ENCODE measurements around the gene SPACA7. TPM values are rescaled to one million over a fixed set of nuclear protein-coding genes. Genes with fewer than 3 reads are reported as not detected.

SPACA7 gene
- total RNA-seq, 2 donors from 2014 or later: 4.9 TPM; not detected in 1

GRCh38 chr13:112447306-112447705, 71.2 kb downstream of the SPACA7 start:
- peaks cover 8% of the 10 kb centered on the region for H3K27me3 ChIP-seq (replicated peaks; ENCODE audit: insufficient read depth)
- no peak for DNase-seq (ENCODE audit: low spot score)
- no peak overlapping the region for H3K4me3 ChIP-seq
- no peaks in the 10 kb centered on the region for H3K4me1 ChIP-seq (replicated peaks)
- no peaks in the 10 kb centered on the region for H3K36me3 ChIP-seq
- no peak overlapping the region for H3K27ac ChIP-seq
- TF ChIP-seq POLR2A (IDR thresholded peaks at IDR 0.05) (no peak), CTCF (IDR thresholded peaks at IDR 0.05) (no peak)
- 88% methylated on average over 2 of the region's 2 CpGs for WGBS
- intact Hi-C loops (cut with DNase I): loop anchor here (5.0 kb wide), 1 partner anchor 160 kb away; no protein-coding TSS in a partner anchor
- H3K9me3 ChIP-seq: no peaks in the 10 kb centered on the region

- TF ChIP-seq POLR2A (IDR thresholded peaks at IDR 0.05) (no peak), POLR2AphosphoS5 (IDR thresholded peaks at IDR 0.05) (no peak), CTCF (IDR thresholded peaks at IDR 0.05) (no peak)
- intact Hi-C loops (cut with DNase I): loop anchor here (5.0 kb wide), 1 partner anchor 159 kb away; no protein-coding TSS in a partner anchor
Observed at GRCh38 chr13:112447761-112448603, 71.8 kb downstream of the SPACA7 start.

GRCh38 chr13:112448621-112449544, 72.7 kb downstream of the SPACA7 start:
- no peak overlapping the region for H3K27ac ChIP-seq
- no peaks in the 10 kb centered on the region for H3K9me3 ChIP-seq
- no peak overlapping the region for H3K4me3 ChIP-seq
- H3K36me3 ChIP-seq: no peaks in the 10 kb centered on the region
- H3K27me3 ChIP-seq (replicated peaks; ENCODE audit: insufficient read depth): peaks cover 8% of the 10 kb centered on the region
- TF ChIP-seq CTCF (IDR thresholded peaks at IDR 0.05) (no peak), POLR2A (IDR thresholded peaks at IDR 0.05) (no peak), POLR2AphosphoS5 (IDR thresholded peaks at IDR 0.05) (no peak)
- WGBS: 86% methylated on average over 20 of the region's 20 CpGs
- no peak for DNase-seq (ENCODE audit: low spot score)
- H3K4me1 ChIP-seq (replicated peaks): no peaks in the 10 kb centered on the region
- intact Hi-C loops (cut with DNase I): loop anchor here (5.0 kb wide), 1 partner anchor 158 kb away; no protein-coding TSS in a partner anchor

More at GRCh38 chr13:112447761-112448603, 71.8 kb downstream of the SPACA7 start:
- Histone ChIP-seq H3K36me3 (no peaks in the 10 kb centered on the region), H3K4me1 (replicated peaks) (no peaks in the 10 kb centered on the region), H3K27me3 (replicated peaks; ENCODE audit: insufficient read depth) (peaks cover 8% of the 10 kb centered on the region), H3K27ac (no peak overlapping the region), H3K9me3 (no peaks in the 10 kb centered on the region), H3K4me3 (no peak overlapping the region)
- DNase-seq (ENCODE audit: low spot score): no peak
- WGBS: 79% methylated on average over 27 of the region's 27 CpGs

- H3K36me3 ChIP-seq: no peaks in the 10 kb centered on the region
- WGBS: 68% methylated on average over 16 of the region's 16 CpGs
- TF ChIP-seq POLR2AphosphoS5 (IDR thresholded peaks at IDR 0.05) (no peak), POLR2A (IDR thresholded peaks at IDR 0.05) (no peak), CTCF (IDR thresholded peaks at IDR 0.05) (no peak)
- intact Hi-C loops (cut with DNase I): loop anchor here (5.0 kb wide), 1 partner anchor 158 kb away; no protein-coding TSS in a partner anchor
- H3K9me3 ChIP-seq: no peaks in the 10 kb centered on the region
- H3K27ac ChIP-seq: no peak overlapping the region
- no peaks in the 10 kb centered on the region for H3K4me1 ChIP-seq (replicated peaks)
- peaks cover 7% of the 10 kb centered on the region for H3K27me3 ChIP-seq (replicated peaks; ENCODE audit: insufficient read depth)
- DNase-seq (ENCODE audit: low spot score): no peak
- H3K4me3 ChIP-seq: no peak overlapping the region
Observed at GRCh38 chr13:112449545-112449930, 73.4 kb downstream of the SPACA7 start.
